BE2C (cell line): Measurements from ENCODE around the gene CDH4.

Experiments
- DNase-seq: peaks from one replicate; pipeline ENCODE4 v3.0.0-alpha.2; 2020
- H3K27me3 ChIP-seq: fragments of 250-450 bp; sonication (Bioruptor Pico); 2 replicates; pipeline ENCODE4 v1.5.1; 2020; ENCODE audit warnings: mild to moderate bottlenecking
- H3K36me3 ChIP-seq: fragments of 250-450 bp; sonication (Bioruptor Pico); 2 replicates; pipeline ENCODE4 v1.5.1; 2020; ENCODE audit warnings: mild to moderate bottlenecking
- H3K4me1 ChIP-seq: fragments of 250-450 bp; sonication (Bioruptor Pico); 2 replicates; pipeline ENCODE4 v1.5.1; 2020
- H3K4me3 ChIP-seq: 2 replicates; pipeline ENCODE4 v1.5.1; 2011; ENCODE audit warnings: low read depth, low read length
- H3K9me3 ChIP-seq: fragments of 250-450 bp; sonication (Bioruptor Pico); 2 replicates; pipeline ENCODE4 v1.5.1; 2020
- CTCF ChIP-seq: IDR thresholded peaks from 2 replicates; pipeline ENCODE4 v1.5.1; 2012; ENCODE audit warnings: mild to moderate bottlenecking, low read depth, low read length

CDH4 gene

DNA sequence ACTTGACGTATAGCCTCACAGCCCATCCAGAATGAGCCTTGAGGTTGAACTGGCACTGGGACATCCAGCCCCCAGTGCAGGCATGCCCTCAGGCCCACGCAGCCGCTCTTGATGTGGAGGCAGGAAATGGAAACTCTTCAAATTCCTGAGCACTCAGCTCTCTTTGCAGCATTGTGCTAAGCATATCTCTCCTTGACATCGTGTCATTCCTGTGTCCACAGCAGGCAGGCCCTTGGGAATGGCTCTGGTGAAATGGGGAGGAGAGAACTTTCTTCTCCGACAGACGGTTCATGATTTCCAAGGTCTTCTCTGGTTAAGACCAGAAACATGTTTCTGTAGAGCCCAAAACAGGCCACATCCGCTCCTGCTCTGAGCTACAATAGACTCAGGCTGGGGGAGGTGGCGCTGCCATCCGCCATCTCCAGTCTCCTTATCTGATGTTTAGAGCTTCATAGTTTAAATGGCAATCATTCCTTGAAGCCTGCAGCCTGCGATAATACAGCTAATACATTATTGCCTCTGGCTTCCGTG is 248.8 kb downstream of the CDH4 start:
- no peak for DNase-seq
- no peaks in the 10 kb centered on the region for H3K27me3 ChIP-seq
- TF ChIP-seq CTCF, result no peak
- H3K9me3 ChIP-seq, result no peaks in the 10 kb centered on the region
- no peaks in the 10 kb centered on the region for H3K36me3 ChIP-seq
- no peak overlapping the region for H3K4me3 ChIP-seq
- H3K4me1 ChIP-seq, result no peaks in the 10 kb centered on the region

DNA sequence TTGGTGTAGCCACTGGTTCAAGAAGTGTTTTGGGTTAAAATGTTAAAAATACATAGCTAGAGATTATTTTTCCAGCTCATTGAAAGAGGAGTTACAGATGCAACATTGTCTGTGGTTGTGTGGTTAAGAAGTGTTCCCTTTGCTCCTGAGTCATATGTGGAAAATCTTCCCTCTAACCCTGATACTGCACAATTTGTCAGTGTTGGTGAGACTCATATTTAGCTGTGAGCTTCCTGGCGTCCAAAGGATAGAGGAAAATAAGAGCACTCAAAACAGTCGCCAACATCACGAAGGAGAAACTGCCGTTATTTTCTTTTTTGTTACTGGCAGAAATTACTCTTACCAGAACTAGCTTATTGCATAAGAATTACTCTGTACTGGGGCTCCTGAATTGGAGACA is 250.4 kb downstream of the CDH4 start:
- H3K36me3 ChIP-seq, result no peaks in the 10 kb centered on the region
- H3K4me1 ChIP-seq, result no peaks in the 10 kb centered on the region
- no peak for DNase-seq
- H3K9me3 ChIP-seq, result no peaks in the 10 kb centered on the region
- no peak overlapping the region for H3K4me3 ChIP-seq
- H3K27me3 ChIP-seq, result no peaks in the 10 kb centered on the region
- TF ChIP-seq CTCF, result no peak

DNA sequence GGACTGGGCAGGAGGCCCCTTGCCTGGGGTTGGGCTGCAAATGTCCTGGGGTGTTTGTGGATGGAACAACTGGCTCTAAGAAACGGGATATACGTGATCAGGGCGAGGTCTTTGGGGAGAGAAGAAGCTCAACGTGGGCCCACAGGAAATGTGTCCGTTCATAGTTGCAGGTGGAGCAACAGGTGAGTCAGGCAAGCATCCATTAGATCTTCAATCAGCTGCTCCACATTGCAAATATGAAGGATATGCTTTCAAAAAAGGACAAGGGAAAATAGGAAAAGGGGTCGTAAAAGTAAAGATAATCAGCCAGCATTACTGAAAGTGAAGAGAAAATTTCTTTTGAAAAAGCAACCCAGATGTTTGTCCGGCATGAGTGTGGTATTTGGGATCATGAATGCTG is 251.0 kb downstream of the CDH4 start:
- no peaks in the 10 kb centered on the region for H3K27me3 ChIP-seq
- H3K4me1 ChIP-seq, result no peaks in the 10 kb centered on the region
- no peaks in the 10 kb centered on the region for H3K9me3 ChIP-seq
- no peak overlapping the region for H3K4me3 ChIP-seq
- no peak for DNase-seq
- no peaks in the 10 kb centered on the region for H3K36me3 ChIP-seq
- no peak for TF ChIP-seq CTCF

DNA sequence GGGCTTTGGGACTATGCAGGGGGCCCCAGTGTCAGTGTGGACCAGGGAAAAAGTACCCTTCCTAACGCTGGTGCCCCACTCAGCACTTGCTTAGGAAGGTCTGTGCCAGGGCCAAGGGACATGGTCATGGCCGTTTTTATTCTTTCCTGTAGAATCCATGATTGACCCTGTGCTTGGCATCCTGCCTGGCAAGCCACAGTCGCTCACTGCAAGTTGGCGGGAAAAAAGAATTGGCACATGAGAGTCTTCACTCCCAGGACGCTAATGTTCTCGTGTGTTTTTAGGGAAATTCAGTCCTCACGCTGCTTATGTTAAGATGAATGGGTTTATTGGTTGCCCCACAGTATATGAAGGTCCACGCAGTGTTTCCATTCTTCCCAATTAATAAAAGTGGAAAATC is 253.4 kb downstream of the CDH4 start:
- H3K36me3 ChIP-seq, result no peaks in the 10 kb centered on the region
- no peak for DNase-seq
- no peaks in the 10 kb centered on the region for H3K4me1 ChIP-seq
- no peak for TF ChIP-seq CTCF
- H3K9me3 ChIP-seq, result no peaks in the 10 kb centered on the region
- H3K4me3 ChIP-seq, result no peak overlapping the region
- no peaks in the 10 kb centered on the region for H3K27me3 ChIP-seq

GRCh38 chr20:61507778-61508177 is 255.7 kb downstream of the CDH4 start:
- no peaks in the 10 kb centered on the region for H3K9me3 ChIP-seq
- no peak for TF ChIP-seq CTCF
- H3K36me3 ChIP-seq, result no peaks in the 10 kb centered on the region
- no peaks in the 10 kb centered on the region for H3K4me1 ChIP-seq
- DNase-seq, result no peak
- no peak overlapping the region for H3K4me3 ChIP-seq
- H3K27me3 ChIP-seq, result no peaks in the 10 kb centered on the region

DNA sequence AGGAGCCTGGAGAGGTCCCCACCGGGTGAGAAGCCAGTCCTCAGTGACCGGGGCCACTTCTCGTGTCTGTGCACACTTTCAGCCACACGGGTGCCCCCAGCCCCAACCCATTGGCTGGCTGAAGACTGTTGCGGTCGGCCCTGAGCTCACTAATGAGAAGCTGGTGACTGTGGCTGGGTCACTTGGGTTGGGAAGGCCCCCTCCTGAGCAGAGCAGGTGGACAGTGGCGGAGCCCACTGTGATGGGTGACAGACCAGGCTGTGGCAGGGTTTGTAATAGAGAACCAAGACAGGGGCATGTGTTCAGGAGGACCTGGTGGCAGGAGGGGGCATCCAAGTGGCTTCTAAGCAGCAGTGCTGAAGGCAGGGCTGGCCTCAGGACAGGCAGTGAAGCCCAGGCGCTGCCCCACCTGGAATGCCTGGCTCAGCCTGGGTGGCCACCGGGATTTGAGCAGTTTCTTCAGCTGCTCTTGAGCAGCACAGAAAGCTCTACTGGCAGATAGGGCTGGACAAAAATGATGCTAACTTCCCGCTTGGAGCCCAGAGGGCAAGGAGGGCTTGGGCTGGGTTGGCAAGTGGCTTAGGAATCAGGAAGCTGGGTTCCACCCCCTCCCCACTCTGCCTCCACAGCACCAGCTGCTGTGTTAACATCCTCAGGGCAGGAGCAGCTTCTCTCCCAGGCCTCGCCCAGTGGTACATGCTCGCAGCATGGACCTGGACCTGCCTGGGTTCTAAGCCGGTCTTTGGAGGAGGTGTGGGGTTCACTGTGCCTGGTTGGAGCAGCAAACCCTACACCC is 256.4 kb downstream of the CDH4 start:
- H3K36me3 ChIP-seq, result no peaks in the 10 kb centered on the region
- H3K27me3 ChIP-seq, result no peaks in the 10 kb centered on the region
- DNase-seq, result no peak
- no peaks in the 10 kb centered on the region for H3K4me1 ChIP-seq
- H3K4me3 ChIP-seq, result no peak overlapping the region
- TF ChIP-seq CTCF, result no peak
- H3K9me3 ChIP-seq, result no peaks in the 10 kb centered on the region
